Erythroblast (primary cell): ENCODE measurements around the gene ACR.

Source experiments
- DNase-seq, 2 experiments: peaks; one replicate each; lab custom pipeline; 2025; lab: John Stamatoyannopoulos, UW
- GATA1 ChIP-seq: IDR thresholded peaks from 2 replicates; pipeline ENCODE4 v1.6.1; 2011; ENCODE audit warnings: low read depth, mild to moderate bottlenecking, control low read depth, low read length, moderate library complexity
- POLR2A ChIP-seq: IDR thresholded peaks from 2 replicates; pipeline ENCODE4 v1.6.1; 2011; ENCODE audit warnings: mild to moderate bottlenecking, low read length

ACR gene

GRCh38 chr22:50737728-50738648 is at the start of gene ACR:
Gene ACR (plus strand): TSS chr22:50738204. CDS start chr22:50738236, 32 bp downstream.
- no peak for DNase-seq
- no peak for TF ChIP-seq GATA1
- no peak for TF ChIP-seq POLR2A

GRCh38 chr22:50688448-50688847 is 49.6 kb upstream of the ACR start:
- TF ChIP-seq POLR2A = no peak
- no peak for TF ChIP-seq GATA1
- DNase-seq = no peak

GRCh38 chr22:50691521-50691920 is 46.5 kb upstream of the ACR start:
- no peak for TF ChIP-seq POLR2A
- no peak for TF ChIP-seq GATA1
- DNase-seq = peak; percentile 20 to 54

GRCh38 chr22:50693462-50693861 is 44.5 kb upstream of the ACR start:
- TF ChIP-seq POLR2A (no peak), GATA1 (no peak)
- no peak for DNase-seq

- TF ChIP-seq POLR2A (no peak), GATA1 (no peak)
Measured at GRCh38 chr22:50694099-50694605, 43.9 kb upstream of the ACR start.

GRCh38 chr22:50694766-50695420 is 43.1 kb upstream of the ACR start:
- DNase-seq = no peak
- TF ChIP-seq POLR2A (no peak), GATA1 (no peak)

More at GRCh38 chr22:50694099-50694605, 43.9 kb upstream of the ACR start:
- DNase-seq = no peak

- TF ChIP-seq GATA1 = no peak
- TF ChIP-seq POLR2A = no peak
- no peak for DNase-seq
Measured at GRCh38 chr22:50695421-50696250, 42.4 kb upstream of the ACR start.

- TF ChIP-seq POLR2A (no peak), GATA1 (no peak)
- DNase-seq = no peak
Measured at GRCh38 chr22:50696251-50696798, 41.7 kb upstream of the ACR start.

GRCh38 chr22:50696799-50697561 is 41.0 kb upstream of the ACR start:
- TF ChIP-seq GATA1 (no peak), POLR2A (no peak)
- DNase-seq = no peak

- TF ChIP-seq GATA1 = no peak
- TF ChIP-seq POLR2A = no peak
- DNase-seq = no peak
Measured at GRCh38 chr22:50697667-50698506, 40.1 kb upstream of the ACR start.

- DNase-seq = no peak
- TF ChIP-seq GATA1 = no peak
- TF ChIP-seq POLR2A = no peak
Measured at GRCh38 chr22:50698546-50698945, 39.5 kb upstream of the ACR start.

- no peak for TF ChIP-seq GATA1
- TF ChIP-seq POLR2A = no peak
- no peak for DNase-seq
Measured at GRCh38 chr22:50699001-50699755, 38.8 kb upstream of the ACR start.
